Rectal smooth muscle tissue (tissue), 1 donor: Measurements from ENCODE around the gene C2orf80.
"Not testable (repeated sequence)": the region's sequence is repeated elsewhere in the genome, so short reads cannot be mapped to it uniquely, and the experiment has no call there.

Experiments used
- H3K27ac ChIP-seq: one replicate; pipeline ENCODE4 v1.7.0; 2013; ENCODE audit warnings: low read depth, low read length, inconsistent platforms
- H3K27me3 ChIP-seq: one replicate; pipeline ENCODE4 v1.7.0; 2013; ENCODE audit warnings: low read length; ENCODE audit not compliant: control insufficient read depth, insufficient read depth
- H3K36me3 ChIP-seq: one replicate; pipeline ENCODE4 v1.7.0; 2013; ENCODE audit warnings: low read length; ENCODE audit not compliant: control insufficient read depth, insufficient read depth
- H3K4me1 ChIP-seq: one replicate; pipeline ENCODE4 v1.7.0; 2013; ENCODE audit warnings: low read length; ENCODE audit not compliant: control insufficient read depth, insufficient read depth
- H3K4me3 ChIP-seq: one replicate; pipeline ENCODE4 v1.7.0; 2013; ENCODE audit warnings: low read length
- H3K9ac ChIP-seq: one replicate; pipeline ENCODE4 v1.7.0; 2013; ENCODE audit warnings: low read length

The C2orf80 gene

GRCh38 chr2:208124013-208124715 lies 65.7 kb downstream of the C2orf80 start, which contains the start of gene CRYGD:
Gene CRYGD, minus strand, starts transcription at chr2:208124524. Its CDS starts 51 bp downstream, at chr2:208124473.
- H3K4me1 ChIP-seq, H3K27me3 ChIP-seq, H3K27ac ChIP-seq, H3K4me3 ChIP-seq, H3K9ac ChIP-seq, H3K36me3 ChIP-seq: not testable (repeated sequence)

DNA sequence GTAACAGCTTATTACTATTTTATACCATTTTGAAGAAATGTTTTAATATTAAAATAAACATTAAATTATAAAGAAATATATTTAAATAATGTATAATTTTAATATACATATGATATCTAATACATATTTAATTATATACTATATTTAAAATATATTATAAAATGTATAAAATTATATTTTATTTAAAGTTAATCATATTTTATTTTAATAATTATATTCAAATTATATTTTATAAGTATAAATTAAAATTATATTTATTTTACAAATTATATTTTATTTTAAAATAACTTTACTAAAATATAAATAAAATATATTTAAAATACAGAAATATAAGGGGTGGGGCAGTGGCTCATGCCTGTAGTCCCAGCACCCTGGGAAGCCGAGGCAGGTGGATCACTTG lies 67.6 kb downstream of the C2orf80 start:
- no peak overlapping the region for H3K9ac ChIP-seq

DNA sequence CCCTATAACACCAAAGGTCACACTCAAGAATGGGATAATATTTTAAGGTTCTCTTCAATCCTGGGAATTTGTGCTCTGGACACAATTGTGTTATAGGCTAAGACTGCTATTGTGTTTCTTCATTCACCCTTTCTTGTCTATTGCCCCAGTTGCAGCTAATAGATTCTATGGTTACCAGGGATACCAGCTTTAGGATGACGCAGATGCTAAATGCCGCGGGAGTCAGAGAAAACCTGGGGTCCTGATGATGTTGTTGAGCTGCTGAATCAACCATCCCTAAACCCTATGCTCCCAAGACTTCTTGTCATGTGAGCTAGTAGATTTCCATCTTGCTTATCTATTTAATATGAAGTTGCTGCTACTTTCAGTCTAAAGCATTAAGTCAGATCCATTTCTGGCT lies 70.9 kb downstream of the C2orf80 start:
- Histone ChIP-seq H3K9ac (no peak overlapping the region), H3K36me3 (no peaks in the 10 kb centered on the region), H3K27ac (no peak overlapping the region), H3K4me3 (no peak overlapping the region), H3K4me1 (no peaks in the 10 kb centered on the region), H3K27me3 (no peaks in the 10 kb centered on the region)

More for the DNA sequence above, 67.6 kb downstream of the C2orf80 start:
- no peak overlapping the region for H3K27ac ChIP-seq
- no peak overlapping the region for H3K4me3 ChIP-seq
- no peaks in the 10 kb centered on the region for H3K27me3 ChIP-seq
- H3K36me3 ChIP-seq: no peaks in the 10 kb centered on the region
- no peaks in the 10 kb centered on the region for H3K4me1 ChIP-seq

- H3K27ac ChIP-seq, H3K9ac ChIP-seq, H3K4me1 ChIP-seq, H3K27me3 ChIP-seq, H3K36me3 ChIP-seq, H3K4me3 ChIP-seq: not testable (repeated sequence)
Measured at GRCh38 chr2:208117390-208117789, 72.4 kb downstream of the C2orf80 start.
